Prostate gland (tissue), 2 donors: Measurements from ENCODE around the gene L3MBTL4. TPM values are rescaled to one million over a fixed set of nuclear protein-coding genes. Genes with fewer than 3 reads are reported as not detected.

ENCODE experiments used
- DNase-seq: peaks from one replicate; pipeline ENCODE4 v3.0.0-alpha.2; 2019; ENCODE audit warnings: low spot score
- H3K27ac ChIP-seq, 2 donors: fragments of 200-600 bp; sonication (generic); 2 replicates each; pipeline ENCODE4 v1.5.1; 2017 to 2019
- H3K27me3 ChIP-seq: fragments of 200-600 bp; sonication (generic); replicated peaks from 2 replicates; pipeline ENCODE4 v1.5.1; 2019; ENCODE audit not compliant: insufficient read depth
- H3K36me3 ChIP-seq, 2 donors: fragments of 200-600 bp; sonication (generic); 1 replicate in 1 of 2; 2 replicates in 1 of 2; pipeline versions ENCODE4 v1.5.1 to v1.8.1; 2017 to 2019
- H3K4me1 ChIP-seq: fragments of 200-600 bp; sonication (generic); replicated peaks from 2 replicates; pipeline ENCODE4 v1.5.1; 2019
- H3K4me3 ChIP-seq, 2 donors: fragments of 200-600 bp; sonication (generic); 2 replicates each; pipeline ENCODE4 v1.5.1; 2017 to 2019
- H3K9me3 ChIP-seq: fragments of 200-600 bp; sonication (generic); 2 replicates; pipeline ENCODE4 v1.5.1; 2017
- CTCF ChIP-seq, 4 experiments: fragments of 200-600 bp in 2 of 4; fragments of 450-650 bp in 2 of 4; sonication (generic) in 2 of 4; IDR thresholded peaks; 1 replicate in 3 of 4; 2 replicates in 1 of 4; pipeline ENCODE4 v1.5.1; 2016 to 2019; ENCODE audit warnings: antibody characterized with exemption in 4 of 4, mild to moderate bottlenecking in 2 of 4, moderate library complexity in 2 of 4
- POLR2A ChIP-seq: fragments of 450-650 bp; IDR thresholded peaks from one replicate; pipeline ENCODE4 v1.6.1; 2016; ENCODE audit warnings: antibody characterized with exemption, mild to moderate bottlenecking
- POLR2AphosphoS5 ChIP-seq: sonication (generic); formaldehyde crosslinking; IDR thresholded peaks from one replicate; pipeline ENCODE4 v1.6.1; 2017; ENCODE audit warnings: antibody characterized with exemption
- WGBS: methylation state at CpG from one replicate; pipeline ENCODE4 v1.1.5; 2018; 5-methylcytosine and 5-hydroxymethylcytosine counted together
- intact Hi-C: fragments of 100-400 bp; cut with DNase I; formaldehyde crosslinking; loops from one replicate; pipeline ENCODE4 v1.14.2; 2022
- total RNA-seq, 2 donors: library from RNA; depleted of rRNA; stranded (reverse); fragments of >200 nt; gene quantifications; one replicate each; pipeline ENCODE4 v1.1.0, GENCODE V29; 2016

Gene L3MBTL4
- total RNA-seq, 2 donors from 2014 or later: 3.5 to 20.5 TPM

GRCh38 chr18:6239716-6240115 lies 175.0 kb downstream of the L3MBTL4 start:
- no peaks in the 10 kb centered on the region for H3K36me3 ChIP-seq
- TF ChIP-seq POLR2A (no peak), CTCF (IDR thresholded peaks at IDR 0.05) (no peak), POLR2AphosphoS5 (no peak)
- 85% methylated on average over 6 of the region's 6 CpGs for WGBS
- DNase-seq: no peak
- no peak overlapping the region for H3K27ac ChIP-seq
- H3K4me3 ChIP-seq: no peak overlapping the region
- intact Hi-C loops: no loop called here
- no peaks in the 10 kb centered on the region for H3K4me1 ChIP-seq
- no peaks in the 10 kb centered on the region for H3K9me3 ChIP-seq
- no peaks in the 10 kb centered on the region for H3K27me3 ChIP-seq

GRCh38 chr18:6236258-6236657 lies 178.5 kb downstream of the L3MBTL4 start:
- Histone ChIP-seq H3K27ac (no peak overlapping the region), H3K4me1 (no peaks in the 10 kb centered on the region), H3K4me3 (no peak overlapping the region), H3K36me3 (no peaks in the 10 kb centered on the region), H3K9me3 (no peaks in the 10 kb centered on the region), H3K27me3 (no peaks in the 10 kb centered on the region)
- 81% methylated on average over 2 of the region's 2 CpGs for WGBS
- intact Hi-C loops: no loop called here
- TF ChIP-seq POLR2AphosphoS5 (no peak), POLR2A (no peak), CTCF (IDR thresholded peaks at IDR 0.05) (no peak)
- no peak for DNase-seq

- no peaks in the 10 kb centered on the region for H3K27me3 ChIP-seq
- WGBS: 86% methylated on average over 4 of the region's 4 CpGs
- H3K4me3 ChIP-seq: no peak overlapping the region
- no peaks in the 10 kb centered on the region for H3K36me3 ChIP-seq
- H3K27ac ChIP-seq: no peak overlapping the region
- no peaks in the 10 kb centered on the region for H3K9me3 ChIP-seq
- intact Hi-C loops: no loop called here
- H3K4me1 ChIP-seq: no peaks in the 10 kb centered on the region
- TF ChIP-seq POLR2AphosphoS5 (no peak), POLR2A (no peak), CTCF (IDR thresholded peaks at IDR 0.05) (no peak)
- no peak for DNase-seq
Measured at GRCh38 chr18:6222271-6222670, 192.4 kb downstream of the L3MBTL4 start.

GRCh38 chr18:6221602-6222014 lies 193.1 kb downstream of the L3MBTL4 start:
- TF ChIP-seq CTCF (IDR thresholded peaks at IDR 0.05) (no peak), POLR2AphosphoS5 (no peak), POLR2A (no peak)
- Histone ChIP-seq H3K4me3 (no peak overlapping the region), H3K27ac (no peak overlapping the region), H3K9me3 (no peaks in the 10 kb centered on the region), H3K36me3 (no peaks in the 10 kb centered on the region), H3K4me1 (no peaks in the 10 kb centered on the region), H3K27me3 (no peaks in the 10 kb centered on the region)
- no peak for DNase-seq
- WGBS: 87% methylated on average over 2 of the region's 2 CpGs
- intact Hi-C loops: no loop called here

- TF ChIP-seq POLR2A (no peak), CTCF (IDR thresholded peaks at IDR 0.05) (no peak), POLR2AphosphoS5 (no peak)
- no peaks in the 10 kb centered on the region for H3K9me3 ChIP-seq
- no peaks in the 10 kb centered on the region for H3K36me3 ChIP-seq
- H3K27me3 ChIP-seq: no peaks in the 10 kb centered on the region
- no peak overlapping the region for H3K4me3 ChIP-seq
- H3K27ac ChIP-seq: no peak overlapping the region
- intact Hi-C loops: no loop called here
- WGBS: 90% methylated on average over 3 of the region's 3 CpGs
- no peak for DNase-seq
- H3K4me1 ChIP-seq: no peaks in the 10 kb centered on the region
Measured at GRCh38 chr18:6220129-6220528, 194.6 kb downstream of the L3MBTL4 start.
